GM18519 (cell line): ENCODE results near the gene PSD4.

Experiments
- ATAC-seq: cut with Tn5 transposase; IDR thresholded peaks from one replicate; pipeline ENCODE4 v1.9.1; 2021; ENCODE audit warnings: mild to moderate bottlenecking, moderate library complexity; ENCODE audit not compliant: unreplicated experiment, low FRiP score

The PSD4 gene

DNA sequence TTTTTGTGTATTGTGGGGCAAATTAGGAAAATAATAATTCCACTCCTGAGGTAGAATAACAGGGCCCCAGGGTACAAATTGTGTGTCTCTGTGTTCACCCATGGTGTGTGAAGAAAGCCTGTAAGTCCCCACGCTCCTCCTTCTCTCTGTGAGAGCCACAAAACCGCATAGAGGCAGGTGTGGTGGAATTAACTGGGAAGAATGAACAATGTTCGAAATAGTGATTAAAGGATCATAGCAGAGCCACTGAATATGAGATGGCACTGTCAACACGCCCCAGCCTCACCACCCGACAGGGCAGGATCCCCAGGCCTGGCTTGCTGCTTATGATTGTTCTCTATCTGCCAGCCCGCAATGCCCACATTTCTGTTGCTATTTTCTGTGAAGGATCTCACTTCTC, 32.3 kb upstream of the PSD4 start:
- no peak for ATAC-seq

- ATAC-seq = no peak
Measured at GRCh38 chr2:113142290-113142689, 31.5 kb upstream of the PSD4 start.

GRCh38 chr2:113144259-113144658, 29.5 kb upstream of the PSD4 start:
- ATAC-seq = no peak

DNA sequence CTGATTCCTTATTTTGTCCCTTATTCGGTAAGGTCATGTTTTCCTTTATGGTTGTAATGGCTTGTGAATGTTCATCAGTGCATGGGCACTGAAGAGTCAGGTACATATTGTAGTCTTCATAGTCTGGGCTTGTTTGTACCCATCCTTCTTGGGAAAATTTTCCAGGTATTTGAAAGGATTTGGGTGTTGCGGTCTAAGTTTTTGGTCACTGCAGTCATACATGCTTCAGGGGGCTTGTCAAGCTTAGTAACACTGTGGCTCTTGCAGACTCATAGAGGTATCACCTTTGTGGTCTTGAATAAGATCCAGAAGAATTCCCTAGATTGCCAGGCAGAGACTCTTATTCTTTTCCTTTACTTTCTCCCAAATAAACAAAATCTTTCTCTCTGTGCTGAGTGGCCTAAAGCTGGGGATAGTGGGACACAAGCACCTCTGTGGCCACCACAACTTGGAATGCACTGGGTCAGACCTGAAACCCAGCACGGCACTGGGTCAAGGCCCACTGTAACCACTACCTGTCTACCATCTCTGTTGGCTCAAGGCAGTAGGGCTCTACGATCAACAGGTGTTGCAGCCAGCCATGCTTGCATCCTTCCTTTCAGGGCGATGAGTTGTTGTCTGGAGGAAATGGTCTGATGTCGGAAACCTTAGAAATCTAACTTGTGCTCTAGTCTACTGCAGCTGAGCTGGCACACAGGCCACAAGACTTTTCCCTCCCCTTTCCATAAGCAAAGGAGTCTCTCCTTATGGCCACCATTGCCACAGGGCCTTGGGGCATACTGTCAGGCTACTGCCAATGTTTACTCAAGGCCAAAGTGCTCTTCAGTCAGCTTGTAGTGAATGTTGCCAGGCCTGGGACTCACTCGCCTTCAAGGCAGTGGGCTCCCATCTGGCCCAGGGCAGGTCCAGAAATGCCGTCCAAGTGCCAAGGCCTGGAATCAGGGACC, 24.9 kb upstream of the PSD4 start:
- ATAC-seq = no peak

DNA sequence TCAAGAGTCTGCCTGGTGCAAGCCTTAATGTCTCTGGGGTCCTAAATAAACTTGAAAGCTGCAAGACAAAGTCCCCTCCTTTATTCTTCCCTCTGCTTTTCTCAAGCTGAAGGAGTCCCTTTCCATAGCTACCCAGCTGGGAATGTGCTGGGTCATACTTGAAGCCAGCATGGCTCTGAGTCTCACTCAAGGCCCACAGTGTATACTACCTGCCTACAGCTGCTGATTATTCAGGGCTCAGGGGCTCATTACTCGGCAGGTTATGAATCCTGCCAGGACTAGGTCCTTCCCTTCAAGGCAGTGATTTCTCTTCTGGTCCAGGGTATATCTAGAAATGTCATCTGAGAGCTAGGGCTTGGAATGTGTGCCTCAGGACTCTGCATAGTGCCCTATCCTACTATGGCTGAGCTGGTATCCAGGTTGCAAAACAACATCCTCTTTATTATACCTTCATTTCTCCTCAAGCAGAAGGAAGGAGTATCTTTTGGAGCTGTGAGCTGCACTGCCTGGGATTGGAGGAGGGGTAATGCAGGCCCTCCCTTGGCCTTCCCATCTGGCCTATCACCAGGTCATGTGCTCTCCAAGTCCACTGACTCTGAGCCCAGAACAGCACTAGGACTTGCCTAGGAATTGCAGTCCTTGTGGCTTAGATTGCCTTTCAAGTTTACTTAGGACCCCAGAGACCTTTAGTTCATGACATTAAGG, 24.1 kb upstream of the PSD4 start:
- no peak for ATAC-seq

DNA sequence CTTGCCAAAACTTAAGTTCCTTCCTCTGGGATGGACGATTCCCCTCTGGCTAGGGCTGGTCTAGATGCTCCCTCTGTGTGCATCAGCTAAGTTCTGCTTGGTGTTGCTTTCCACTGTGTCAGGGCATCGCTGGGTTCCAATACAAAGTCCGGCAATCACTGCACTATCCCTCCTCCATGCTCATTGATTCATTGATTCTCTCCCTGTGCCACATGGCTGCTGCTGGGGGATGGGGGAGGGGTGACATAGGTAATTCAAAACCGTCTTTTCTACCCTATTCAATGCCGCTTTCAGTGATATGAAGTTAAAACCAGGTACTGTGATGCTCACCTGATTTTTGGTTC, 23.5 kb upstream of the PSD4 start:
- ATAC-seq = no peak

DNA sequence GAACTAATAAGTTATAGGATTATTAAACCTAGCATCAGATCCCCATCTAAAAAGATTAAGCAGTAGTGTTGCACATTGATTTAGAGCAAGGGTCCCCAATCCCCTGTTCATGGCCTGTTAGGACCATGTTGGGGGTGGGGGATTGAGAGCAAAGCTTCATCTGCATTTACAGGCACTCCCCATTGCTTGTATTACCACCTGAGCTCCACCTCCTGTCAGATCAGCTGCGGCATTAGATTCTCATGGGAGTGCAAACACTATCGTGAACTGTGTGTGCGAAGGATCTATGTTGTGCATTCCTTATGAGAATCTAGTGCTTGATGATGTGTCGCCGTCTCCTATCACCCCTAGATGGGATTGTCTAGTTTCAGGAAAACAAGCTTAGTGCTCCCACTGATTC, 18.4 kb upstream of the PSD4 start:
- ATAC-seq = no peak

DNA sequence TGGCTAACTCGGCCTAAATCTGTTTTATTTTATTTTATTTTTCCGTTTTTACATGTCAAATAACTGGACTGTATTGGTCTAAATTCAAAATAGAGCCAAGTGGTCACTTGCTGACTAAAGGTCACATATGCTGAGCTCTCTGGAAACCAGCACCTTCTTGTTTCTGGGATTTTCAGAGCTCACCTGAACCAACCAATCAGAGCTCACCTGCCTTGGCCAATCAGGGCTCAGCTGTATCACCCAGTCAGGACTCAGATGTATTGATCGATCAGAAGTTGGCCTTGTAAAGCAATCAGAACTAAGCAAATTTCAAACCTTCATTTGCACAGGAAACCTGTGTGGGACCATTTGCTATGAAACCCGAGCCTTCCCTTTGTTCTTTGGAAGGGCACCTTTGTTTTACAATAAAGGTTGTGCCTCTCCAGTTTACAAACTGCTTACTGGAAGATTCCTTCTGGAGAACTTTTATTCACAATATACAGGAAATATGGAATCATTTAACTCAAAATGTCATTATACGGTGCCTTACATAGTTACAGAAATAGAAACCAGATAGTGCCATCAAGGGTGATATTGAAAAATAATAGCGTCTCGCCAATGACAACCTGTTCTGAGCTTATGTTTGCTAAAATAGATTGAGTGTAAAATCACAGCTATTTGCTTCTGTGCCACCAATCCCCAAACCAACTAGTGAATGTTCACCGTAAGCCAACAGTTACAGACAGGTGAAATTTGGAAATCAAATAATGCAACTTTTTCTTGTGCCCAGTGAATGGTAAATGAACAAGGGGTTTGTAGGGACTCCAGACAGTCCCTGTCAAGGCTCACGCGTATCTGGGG, 17.3 kb upstream of the PSD4 start:
- no peak for ATAC-seq

DNA sequence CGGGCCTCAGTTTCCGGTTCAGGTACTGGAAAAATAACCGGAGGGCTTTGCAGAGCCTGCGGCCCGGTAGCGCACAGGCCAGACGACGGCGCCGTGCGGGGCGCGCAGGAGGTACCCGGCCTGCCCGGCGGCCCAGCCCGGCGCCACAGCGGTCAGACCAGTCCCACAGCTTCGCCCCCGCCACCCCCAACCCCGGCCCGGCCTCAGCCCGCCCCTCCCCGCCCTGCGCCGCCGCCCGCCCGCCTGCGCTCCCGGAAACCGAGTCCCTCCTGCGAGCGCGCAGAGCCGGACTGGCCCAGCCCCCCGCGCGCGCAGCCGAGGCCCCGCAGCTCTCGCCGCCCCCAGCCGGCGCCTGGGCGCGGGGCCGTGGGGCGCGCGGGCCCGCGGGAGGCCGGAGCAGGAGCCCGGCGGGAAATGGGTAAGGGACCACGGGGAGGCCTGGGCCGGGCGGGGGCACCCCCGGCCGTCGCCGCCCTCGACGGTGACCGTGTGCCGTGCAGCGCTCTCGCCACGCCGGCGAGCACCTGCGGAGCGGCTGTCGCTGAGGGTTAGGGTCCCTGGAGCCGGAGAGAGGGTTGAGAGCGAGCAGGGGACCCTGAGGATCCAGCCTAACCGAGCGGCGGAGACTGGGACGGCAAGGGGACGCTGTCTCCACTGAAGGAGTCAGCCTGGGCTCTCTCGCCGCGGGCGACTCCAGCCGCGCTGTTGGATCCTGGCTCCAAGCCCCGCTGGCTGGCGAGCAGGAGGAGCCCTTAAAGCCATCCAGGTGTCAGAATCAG, 16.5 kb upstream of the PSD4 start:
- no peak for ATAC-seq

- no peak for ATAC-seq
Measured at GRCh38 chr2:113157897-113158753, 15.6 kb upstream of the PSD4 start.

- ATAC-seq = no peak
Measured at GRCh38 chr2:113158884-113159553, 14.8 kb upstream of the PSD4 start.

DNA sequence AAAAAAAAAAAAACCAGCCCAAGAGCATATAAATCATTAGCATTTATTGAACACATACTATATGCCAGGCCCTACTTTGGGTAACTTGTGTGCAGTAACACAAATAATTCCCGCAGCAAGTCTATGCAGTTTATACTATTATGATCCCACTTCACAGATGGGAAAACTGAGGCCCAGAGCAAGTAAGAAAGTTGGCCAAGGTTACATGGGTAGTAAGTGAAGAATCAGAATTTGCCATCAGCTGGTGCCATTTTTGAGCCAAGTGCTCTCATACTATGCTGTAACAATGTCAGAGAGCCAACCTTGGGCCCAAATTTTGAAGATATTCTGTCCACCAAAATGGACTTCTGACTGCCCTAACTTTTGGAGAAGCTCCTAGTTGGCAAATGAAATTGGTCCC, 13.5 kb upstream of the PSD4 start:
- ATAC-seq = no peak

DNA sequence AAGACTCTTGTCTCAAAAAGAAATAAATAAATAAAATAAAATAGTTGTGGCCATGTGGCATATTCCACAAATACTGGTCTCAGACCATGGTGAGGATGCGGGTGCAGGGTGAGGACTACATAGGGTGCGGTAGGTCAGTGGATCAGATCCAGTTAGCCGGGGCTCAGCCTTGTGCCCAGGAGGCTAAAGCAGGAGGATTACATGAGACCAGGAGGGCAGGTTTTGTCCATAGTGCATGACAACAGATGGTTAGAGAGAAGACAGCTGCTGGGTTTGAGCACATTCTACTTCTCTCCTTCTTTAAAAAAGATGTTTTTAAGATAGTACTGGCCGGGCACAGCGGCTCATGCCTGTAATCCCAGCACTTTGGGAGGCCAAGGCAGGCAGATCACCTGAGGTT, 12.8 kb upstream of the PSD4 start:
- no peak for ATAC-seq

GRCh38 chr2:113162173-113162572, 11.6 kb upstream of the PSD4 start:
- no peak for ATAC-seq

GRCh38 chr2:113162869-113163268, 10.9 kb upstream of the PSD4 start:
- no peak for ATAC-seq

- ATAC-seq = no peak
Measured at GRCh38 chr2:113164215-113164929, 9.4 kb upstream of the PSD4 start.

GRCh38 chr2:113164930-113165585, 8.7 kb upstream of the PSD4 start:
- no peak for ATAC-seq

- no peak for ATAC-seq
Measured at GRCh38 chr2:113166187-113166645, 7.6 kb upstream of the PSD4 start.
